H1 (cell line): ENCODE data around the gene SBF2. TPM values are rescaled to one million over a fixed set of nuclear protein-coding genes. Genes with fewer than 3 reads are reported as not detected.

ENCODE experiments used
- CTCF ChIA-PET: fragments of 300-600 bp; sonication (Branson Sonifier 250); formaldehyde crosslinking; loops from one replicate; lab custom pipeline; 2021; ENCODE audit not compliant: partially characterized antibody; lab: Charles Lee
- POLR2A ChIA-PET: fragments of 300-600 bp; sonication (Branson Sonifier 250); formaldehyde crosslinking; loops from one replicate; lab custom pipeline; 2021; ENCODE audit warnings: inconsistent platforms; ENCODE audit not compliant: partially characterized antibody; lab: Charles Lee
- DNase-seq, 2 experiments: peaks; one replicate each; pipeline versions ENCODE4 v3.0.0 to v3.0.0-alpha.2; 2010 to 2022; ENCODE audit warnings: low spot score in 2 of 2, low read depth in 1 of 2, mixed read lengths in 1 of 2
- FAIRE-seq: peaks from 2 replicates; lab custom pipeline; 2011; peaks lifted over from hg19 to GRCh38; lab: Jason Lieb, UNC
- H2AFZ ChIP-seq: 2 replicates; pipeline ENCODE4 v1.8.1; 2012; ENCODE audit warnings: low read length, inconsistent platforms
- H2AK5ac ChIP-seq: 2 replicates; pipeline ENCODE4 v1.6.1; 2013; ENCODE audit warnings: low read depth, low read length
- H2BK120ac ChIP-seq: replicated peaks from 2 replicates; pipeline ENCODE3; 2013; ENCODE audit warnings: low read depth, low read length, inconsistent platforms
- H2BK12ac ChIP-seq: 2 replicates; pipeline ENCODE4 v1.6.1; 2013; ENCODE audit warnings: low read depth, low read length
- H2BK15ac ChIP-seq: 2 replicates; pipeline ENCODE4 v1.6.1; 2013; ENCODE audit warnings: low read length
- H2BK20ac ChIP-seq: 2 replicates; pipeline ENCODE4 v1.6.1; 2013; ENCODE audit warnings: low read length
- H2BK5ac ChIP-seq: 2 replicates; pipeline ENCODE4 v1.6.1; 2013; ENCODE audit warnings: low read depth, low read length
- H3K14ac ChIP-seq: 2 replicates; pipeline ENCODE4 v1.6.1; 2013; ENCODE audit warnings: inconsistent platforms; ENCODE audit not compliant: insufficient read length
- H3K18ac ChIP-seq: 2 replicates; pipeline ENCODE4 v1.6.1; 2013; ENCODE audit warnings: low read length; ENCODE audit errors: extremely low read depth
- H3K23ac ChIP-seq: 2 replicates; pipeline ENCODE4 v1.6.1; 2013; ENCODE audit warnings: inconsistent platforms; ENCODE audit not compliant: insufficient read length
- H3K23me2 ChIP-seq: 2 replicates; pipeline ENCODE4 v1.6.1; 2013; ENCODE audit warnings: low read depth, low read length
- H3K27ac ChIP-seq: 2 replicates; pipeline ENCODE4 v1.6.1; 2011; ENCODE audit warnings: low read depth, low read length, inconsistent platforms
- H3K27me3 ChIP-seq, 4 experiments: replicated peaks in 1 of 4; 1 replicate in 1 of 4; 2 replicates in 3 of 4; pipeline versions ENCODE4 v1.6.1 to v1.8.1; 2011 to 2013; ENCODE audit warnings: low read length in 3 of 4, mild to moderate bottlenecking in 3 of 4, inconsistent platforms in 2 of 4, mixed read lengths in 2 of 4, moderate library complexity in 1 of 4; ENCODE audit not compliant: control insufficient read depth in 3 of 4, insufficient read depth in 3 of 4; ENCODE audit errors: extremely low read depth in 1 of 4
- H3K36me3 ChIP-seq, 4 experiments: 2 replicates each; pipeline versions ENCODE4 v1.6.1 to v1.8.1; 2011 to 2013; ENCODE audit warnings: mild to moderate bottlenecking in 4 of 4, low read length in 3 of 4, moderate library complexity in 2 of 4, control low read depth in 1 of 4, inconsistent platforms in 1 of 4; ENCODE audit not compliant: insufficient read depth in 4 of 4, control insufficient read depth in 2 of 4
- H3K4ac ChIP-seq: replicated peaks from 2 replicates; pipeline ENCODE3; 2013; ENCODE audit warnings: low read length, low read depth, mixed read lengths, inconsistent platforms; ENCODE audit not compliant: insufficient read length
- H3K4me1 ChIP-seq, 4 experiments: replicated peaks in 1 of 4; 1 replicate in 1 of 4; 2 replicates in 3 of 4; pipeline versions ENCODE4 v1.6.1 to v1.8.1; 2011 to 2013; ENCODE audit warnings: low read length in 3 of 4, inconsistent platforms in 2 of 4, mixed read lengths in 1 of 4; ENCODE audit not compliant: insufficient read depth in 4 of 4, control insufficient read depth in 3 of 4
- H3K4me2 ChIP-seq, 2 experiments: 2 replicates each; pipeline versions ENCODE4 v1.6.1 to v1.8.1; 2011 to 2013; ENCODE audit warnings: low read depth in 2 of 2, low read length in 2 of 2, control low read depth in 1 of 2, inconsistent platforms in 1 of 2, mild to moderate bottlenecking in 1 of 2; ENCODE audit not compliant: insufficient read depth in 1 of 2
- H3K4me3 ChIP-seq, 4 experiments: fragments of 200-600, 300-600 bp in 1 of 4; sonication (generic), shearing (Covaris generic), sonication (Bioruptor Twin) in 1 of 4; 2 replicates each; pipeline versions ENCODE4 v1.5.1 to v1.8.1; 2011 to 2016; ENCODE audit warnings: low read length in 4 of 4, low read depth in 3 of 4, control low read depth in 2 of 4, inconsistent platforms in 2 of 4, mild to moderate bottlenecking in 2 of 4, mixed read lengths in 1 of 4, moderate library complexity in 1 of 4; ENCODE audit not compliant: insufficient read depth in 2 of 4; ENCODE audit errors: extremely low read depth in 1 of 4
- H3K56ac ChIP-seq: replicated peaks from 2 replicates; pipeline ENCODE3; 2013; ENCODE audit warnings: low read depth, mild to moderate bottlenecking, mixed read lengths, low read length, inconsistent platforms; ENCODE audit not compliant: insufficient read length
- H3K79me1 ChIP-seq: 2 replicates; pipeline ENCODE4 v1.6.1; 2013; ENCODE audit warnings: low read depth, low read length, control low read depth
- H3K79me2 ChIP-seq, 2 experiments: 2 replicates each; pipeline versions ENCODE4 v1.6.1 to v1.8.1; 2012 to 2013; ENCODE audit warnings: low read length in 2 of 2, mild to moderate bottlenecking in 2 of 2, inconsistent platforms in 1 of 2; ENCODE audit not compliant: insufficient read depth in 2 of 2, control insufficient read depth in 1 of 2
- H3K9ac ChIP-seq, 4 experiments: replicated peaks in 1 of 4; 1 replicate in 1 of 4; 2 replicates in 3 of 4; pipeline versions ENCODE4 v1.6.1 to v1.8.1; 2011 to 2013; ENCODE audit warnings: low read depth in 3 of 4, low read length in 3 of 4, control low read depth in 2 of 4, mild to moderate bottlenecking in 2 of 4, moderate library complexity in 2 of 4, inconsistent platforms in 1 of 4; ENCODE audit errors: extremely low read depth in 1 of 4
- H3K9me3 ChIP-seq, 2 experiments: 2 replicates each; pipeline versions ENCODE4 v1.6.1 to v1.8.1; 2012 to 2013; ENCODE audit warnings: mild to moderate bottlenecking in 2 of 2, moderate library complexity in 2 of 2, control low read depth in 1 of 2, inconsistent platforms in 1 of 2, low read depth in 1 of 2, low read length in 1 of 2, mixed read lengths in 1 of 2; ENCODE audit not compliant: insufficient read depth in 2 of 2
- H4K20me1 ChIP-seq, 2 experiments: replicated peaks in 1 of 2; 2 replicates each; pipeline versions ENCODE3 to v1.8.1; 2011 to 2013; ENCODE audit warnings: inconsistent platforms in 2 of 2, low read length in 2 of 2, mild to moderate bottlenecking in 1 of 2; ENCODE audit not compliant: insufficient read depth in 2 of 2, control insufficient read depth in 1 of 2
- H4K5ac ChIP-seq: 2 replicates; pipeline ENCODE4 v1.6.1; 2013; ENCODE audit warnings: low read length, low read depth, mixed read lengths, inconsistent platforms; ENCODE audit not compliant: insufficient read length
- H4K8ac ChIP-seq: 2 replicates; pipeline ENCODE4 v1.8.0; 2013; ENCODE audit warnings: mild to moderate bottlenecking, moderate library complexity, low read length, inconsistent platforms; ENCODE audit not compliant: insufficient read depth; ENCODE audit errors: extremely low read depth
- H4K91ac ChIP-seq: replicated peaks from 2 replicates; pipeline ENCODE3; 2013; ENCODE audit warnings: low read length, mixed read lengths, inconsistent platforms; ENCODE audit not compliant: insufficient read length
- CEBPB ChIP-seq: IDR thresholded peaks from 2 replicates; pipeline ENCODE4 v1.6.1; 2012; ENCODE audit warnings: low read depth, low read length
- CTCF ChIP-seq, 3 experiments: IDR thresholded peaks; 1 replicate in 2 of 3; 2 replicates in 1 of 3; pipeline versions ENCODE4 v1.5.1 to v1.6.1; 2011; ENCODE audit warnings: low read length in 3 of 3, mild to moderate bottlenecking in 3 of 3, inconsistent platforms in 2 of 3, low read depth in 1 of 3, moderate library complexity in 1 of 3; ENCODE audit not compliant: insufficient read depth in 1 of 3; ENCODE audit errors: control extremely low read depth in 1 of 3
- EP300 ChIP-seq, 2 experiments: IDR thresholded peaks; 1 replicate in 1 of 2; 2 replicates in 1 of 2; pipeline ENCODE4 v1.6.1; 2011 to 2012; ENCODE audit warnings: low read depth in 2 of 2, low read length in 2 of 2, mild to moderate bottlenecking in 2 of 2, borderline replicate concordance in 1 of 2, inconsistent platforms in 1 of 2, moderate library complexity in 1 of 2
- POLR2AphosphoS5 ChIP-seq: IDR thresholded peaks from 2 replicates; pipeline ENCODE4 v1.6.1; 2011; ENCODE audit warnings: low read depth, low read length
- POU5F1 ChIP-seq: IDR thresholded peaks from 2 replicates; pipeline ENCODE4 v1.6.1; 2011; ENCODE audit warnings: low read depth, mild to moderate bottlenecking, low read length, moderate library complexity
- RAD21 ChIP-seq, 2 experiments: IDR thresholded peaks in 1 of 2; conservative IDR thresholded peaks in 1 of 2; 2 replicates each; pipeline ENCODE4 v1.6.1; 2011; ENCODE audit warnings: low read depth in 2 of 2, low read length in 2 of 2, improper control_type of control experiment in 1 of 2, inconsistent platforms in 1 of 2, mild to moderate bottlenecking in 1 of 2, moderate library complexity in 1 of 2
- whole genome bisulfite sequencing, 2 experiments: shearing (Covaris generic) in 1 of 2; methylation state at CpG; one replicate each; pipeline versions ENCODE4 v1.1.6 to v1.1.7; 2013 to 2015; ENCODE audit warnings: low lambda C conversion rate in 2 of 2, mixed read lengths in 2 of 2, inconsistent platforms in 1 of 2, low coverage in 1 of 2, missing lambda C conversion rate in 1 of 2; ENCODE audit not compliant: insufficient replicate concordance in 2 of 2, insufficient coverage in 1 of 2, insufficient read length in 1 of 2; ENCODE audit errors: extremely low coverage in 1 of 2, missing lambda C conversion rate in 1 of 2; 5-methylcytosine and 5-hydroxymethylcytosine counted together
- polyA plus RNA-seq, 7 experiments: library from polyadenylated mRNA; depleted of rRNA in 3 of 7; stranded (reverse) in 5 of 7; unstranded in 2 of 7; fragments of >200 nt in 5 of 7; fragments of 200-250 nt in 2 of 7; gene quantifications; 1 replicate in 5 of 7; 2 replicates in 1 of 7; 4 replicates in 1 of 7; pipeline versions ENCODE4 v1.2.1 to v1.2.3, GENCODE V29; 2011 to 2013; ENCODE audit warnings: missing spikeins in 2 of 7, mixed read lengths in 2 of 7
- total RNA-seq: library from RNA; stranded (reverse); fragmentation: NEBNext Ultra II Directional; extraction: Animal tissue kit (Norgen Biotek cat#: 25700); gene quantifications from 2 replicates; pipeline ENCODE4 v1.2.1, GENCODE V29; 2021

The SBF2 gene
- total and polyA plus RNA-seq, 2 of the 8 experiments (the other 6 are each of a cell fraction or from before 2014, with no cell fraction given): 36.7 to 50.5 TPM

GRCh38 chr11:10181811-10182210 lies 112.2 kb downstream of the SBF2 start:
- H3K4me2 ChIP-seq: no peak overlapping the region
- no peak overlapping the region for H3K18ac ChIP-seq
- no peak overlapping the region for H3K23ac ChIP-seq
- H2BK15ac ChIP-seq: no peak overlapping the region
- H3K23me2 ChIP-seq: no peaks in the 10 kb centered on the region
- H4K20me1 ChIP-seq: no peaks in the 10 kb centered on the region
- no peak overlapping the region for H3K14ac ChIP-seq
- H3K27me3 ChIP-seq: no peaks in the 10 kb centered on the region
- no peaks in the 10 kb centered on the region for H3K36me3 ChIP-seq
- no peak overlapping the region for H4K5ac ChIP-seq
- DNase-seq (no peak), FAIRE-seq (no peak)
- no peaks in the 10 kb centered on the region for H3K79me1 ChIP-seq
- 82 to 100% methylated on average over 1 to 3 of the region's 3 CpGs for WGBS, 2 experiments
- TF ChIP-seq CEBPB (no peak), CTCF (IDR thresholded peaks at IDR 0.05; ENCODE audit: control extremely low read depth in 1 of 3, insufficient read depth in 1 of 3, low read depth in 1 of 3, low read length in 3 of 3) (peak in 1 of 3 experiments; percentile 7; a peak in 1 of 4 replicates), POLR2AphosphoS5 (no peak), POU5F1 (no peak), RAD21 (IDR thresholded peaks at IDR 0.05 in 1 of 2, conservative IDR thresholded peaks at IDR 0.05 in 1 of 2; ENCODE audit: low read depth in 2 of 2, low read length in 2 of 2) (peak in 1 of 2 experiments; percentile 6; a peak in 1 of 4 replicates), EP300 (IDR thresholded peaks at IDR 0.05; ENCODE audit: borderline replicate concordance in 1 of 2, low read depth in 2 of 2, low read length in 2 of 2) (no peak)
- H2BK5ac ChIP-seq: no peak overlapping the region
- H2AK5ac ChIP-seq: no peak overlapping the region
- no peak overlapping the region for H2BK20ac ChIP-seq
- H3K4ac ChIP-seq: no peak overlapping the region
- H3K56ac ChIP-seq: no peak overlapping the region
- no peak overlapping the region for H2BK12ac ChIP-seq
- no peaks in the 10 kb centered on the region for H3K79me2 ChIP-seq
- H2AFZ ChIP-seq: no peak overlapping the region
- POLR2A ChIA-PET: no interaction called here
- no peak overlapping the region for H4K8ac ChIP-seq
- H4K91ac ChIP-seq: no peak overlapping the region
- no peaks in the 10 kb centered on the region for H3K9me3 ChIP-seq
- H3K27ac ChIP-seq: no peak overlapping the region
- no peak overlapping the region for H3K9ac ChIP-seq
- no peaks in the 10 kb centered on the region for H3K4me1 ChIP-seq
- no peak overlapping the region for H2BK120ac ChIP-seq
- no peak overlapping the region for H3K4me3 ChIP-seq
- CTCF ChIA-PET: interaction anchor here (0.7 to 2.1 kb wide), 8 partner anchors 10 to 466 kb away, joined by 3 to 11 read pairs (median 5); partner anchors contain the start of gene ADM
